ENCODE results near the gene CACNA1B.

CACNA1B gene

DNA sequence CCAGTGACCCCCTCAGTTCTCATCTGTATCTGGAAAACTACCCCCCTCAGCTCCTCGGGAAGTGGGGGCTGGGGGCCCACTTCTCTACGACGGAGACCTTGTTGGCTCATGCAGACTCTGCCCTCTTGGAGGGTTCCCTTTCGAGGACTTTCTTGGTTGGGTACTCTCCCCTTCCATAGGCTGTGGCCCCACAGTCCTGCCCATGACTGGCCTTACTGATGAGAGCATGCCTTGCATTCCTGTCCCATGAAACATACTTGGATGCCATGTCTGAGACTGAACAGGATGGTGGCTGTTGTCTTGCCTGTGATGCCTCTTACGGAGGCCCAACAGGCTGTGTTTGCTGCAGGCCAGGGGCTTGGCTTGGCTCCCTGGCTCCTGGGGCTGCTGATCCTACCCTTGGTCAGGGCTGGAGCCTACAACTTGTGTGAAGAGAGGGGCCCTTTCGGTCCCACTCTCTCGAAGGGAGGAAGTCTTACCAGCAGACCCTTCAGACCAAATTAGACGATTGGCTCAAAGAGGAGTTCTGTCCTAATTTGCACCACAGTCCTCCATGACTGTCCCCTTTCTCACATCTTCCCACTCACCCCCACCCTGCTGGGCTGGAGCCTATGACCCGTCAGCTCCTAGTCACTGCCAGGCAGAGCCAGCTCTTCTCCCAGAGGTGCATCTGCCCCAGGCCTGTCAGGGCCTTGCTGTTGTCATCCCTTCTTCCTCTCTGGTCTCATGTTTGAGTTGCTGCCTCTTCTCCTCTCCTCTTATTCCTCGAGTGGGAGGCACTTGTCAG lies 109.9 kb downstream of the CACNA1B start:
- no peaks in the 10 kb centered on the region for H3K4me1 ChIP-seq (ENCODE audit: insufficient read depth, low read length)
- no peaks in the 10 kb centered on the region; the same call in 1 of the 2 replicates for H4K20me1 ChIP-seq (ENCODE audit: insufficient read depth, low read length)
- no peaks in the 10 kb centered on the region for H3K36me3 ChIP-seq (ENCODE audit: insufficient read depth, low read length)
- TF ChIP-seq, protein P1, sequence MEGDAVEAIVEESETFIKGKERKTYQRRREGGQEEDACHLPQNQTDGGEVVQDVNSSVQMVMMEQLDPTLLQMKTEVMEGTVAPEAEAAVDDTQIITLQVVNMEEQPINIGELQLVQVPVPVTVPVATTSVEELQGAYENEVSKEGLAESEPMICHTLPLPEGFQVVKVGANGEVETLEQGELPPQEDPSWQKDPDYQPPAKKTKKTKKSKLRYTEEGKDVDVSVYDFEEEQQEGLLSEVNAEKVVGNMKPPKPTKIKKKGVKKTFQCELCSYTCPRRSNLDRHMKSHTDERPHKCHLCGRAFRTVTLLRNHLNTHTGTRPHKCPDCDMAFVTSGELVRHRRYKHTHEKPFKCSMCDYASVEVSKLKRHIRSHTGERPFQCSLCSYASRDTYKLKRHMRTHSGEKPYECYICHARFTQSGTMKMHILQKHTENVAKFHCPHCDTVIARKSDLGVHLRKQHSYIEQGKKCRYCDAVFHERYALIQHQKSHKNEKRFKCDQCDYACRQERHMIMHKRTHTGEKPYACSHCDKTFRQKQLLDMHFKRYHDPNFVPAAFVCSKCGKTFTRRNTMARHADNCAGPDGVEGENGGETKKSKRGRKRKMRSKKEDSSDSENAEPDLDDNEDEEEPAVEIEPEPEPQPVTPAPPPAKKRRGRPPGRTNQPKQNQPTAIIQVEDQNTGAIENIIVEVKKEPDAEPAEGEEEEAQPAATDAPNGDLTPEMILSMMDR (IDR thresholded peaks at IDR 0.05; ENCODE audit: borderline replicate concordance, extremely low read depth, low read length, poor library complexity, severe bottlenecking): no peak
- no peak for TF ChIP-seq EZH2 (IDR thresholded peaks at IDR 0.05; ENCODE audit: borderline replicate concordance, low read depth, low read length, severe bottlenecking)
- no peak overlapping the region for H3K4me2 ChIP-seq (ENCODE audit: insufficient read depth, low read length)
- H3K9me3 ChIP-seq (ENCODE audit: insufficient read depth, low read length, severe bottlenecking): no peaks in the 10 kb centered on the region
- H3K79me2 ChIP-seq (ENCODE audit: insufficient read depth, low read length): no peaks in the 10 kb centered on the region
- H3K27me3 ChIP-seq (ENCODE audit: insufficient read depth, low read length, poor library complexity): no peaks in the 10 kb centered on the region
- ATAC-seq (ENCODE audit: insufficient read depth, low read depth) (no peak), DNase-seq (no peak)
- no peak overlapping the region for H3K9ac ChIP-seq (ENCODE audit: low read depth, low read length)
- H2AFZ ChIP-seq (ENCODE audit: low read depth, low read length): no peak overlapping the region
- no peak overlapping the region for H3K27ac ChIP-seq (ENCODE audit: low read length)
- no peak overlapping the region for H3K4me3 ChIP-seq (ENCODE audit: low read depth in 1 of 2, low read length in 2 of 2)

DNA sequence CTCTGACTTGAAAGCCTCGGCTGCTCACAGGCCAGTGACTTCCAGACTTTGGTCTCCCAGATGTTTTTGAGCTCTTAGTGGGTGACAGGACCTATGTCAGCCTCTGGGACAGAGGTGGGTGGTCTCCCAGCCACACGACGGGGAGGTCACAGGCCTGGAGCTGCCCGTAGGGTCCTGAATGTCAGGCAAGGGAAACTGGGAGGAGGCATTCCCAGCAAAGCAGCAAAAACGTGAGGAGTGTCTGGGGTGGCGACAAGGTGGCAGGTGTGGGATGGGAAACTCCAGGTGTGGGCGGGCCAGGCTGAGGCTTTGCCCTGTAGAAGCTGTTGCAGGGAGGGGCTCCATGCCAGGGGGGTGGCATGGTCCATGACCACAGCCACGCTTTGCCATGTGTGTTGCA lies 110.5 kb downstream of the CACNA1B start:
- TF ChIP-seq, protein P1 (IDR thresholded peaks at IDR 0.05; ENCODE audit: borderline replicate concordance, extremely low read depth, low read length, poor library complexity, severe bottlenecking): no peak
- no peak for TF ChIP-seq EZH2 (IDR thresholded peaks at IDR 0.05; ENCODE audit: borderline replicate concordance, low read depth, low read length, severe bottlenecking)
- H3K79me2 ChIP-seq (ENCODE audit: insufficient read depth, low read length): no peaks in the 10 kb centered on the region
- H4K20me1 ChIP-seq (ENCODE audit: insufficient read depth, low read length): no peaks in the 10 kb centered on the region; the same call in 1 of the 2 replicates
- DNase-seq: no peak
- no peak overlapping the region for H2AFZ ChIP-seq (ENCODE audit: low read depth, low read length)
- H3K9me3 ChIP-seq (ENCODE audit: insufficient read depth, low read length, severe bottlenecking): no peaks in the 10 kb centered on the region
- H3K4me2 ChIP-seq (ENCODE audit: insufficient read depth, low read length): no peak overlapping the region
- no peaks in the 10 kb centered on the region for H3K27me3 ChIP-seq (ENCODE audit: insufficient read depth, low read length, poor library complexity)
- no peaks in the 10 kb centered on the region for H3K4me1 ChIP-seq (ENCODE audit: insufficient read depth, low read length)
- no peaks in the 10 kb centered on the region for H3K36me3 ChIP-seq (ENCODE audit: insufficient read depth, low read length)
- H3K4me3 ChIP-seq (ENCODE audit: low read depth in 1 of 2, low read length in 2 of 2): no peak overlapping the region
- no peak overlapping the region for H3K27ac ChIP-seq (ENCODE audit: low read length)
- H3K9ac ChIP-seq (ENCODE audit: low read depth, low read length): no peak overlapping the region
- ATAC-seq (ENCODE audit: insufficient read depth, low read depth): no peak

DNA sequence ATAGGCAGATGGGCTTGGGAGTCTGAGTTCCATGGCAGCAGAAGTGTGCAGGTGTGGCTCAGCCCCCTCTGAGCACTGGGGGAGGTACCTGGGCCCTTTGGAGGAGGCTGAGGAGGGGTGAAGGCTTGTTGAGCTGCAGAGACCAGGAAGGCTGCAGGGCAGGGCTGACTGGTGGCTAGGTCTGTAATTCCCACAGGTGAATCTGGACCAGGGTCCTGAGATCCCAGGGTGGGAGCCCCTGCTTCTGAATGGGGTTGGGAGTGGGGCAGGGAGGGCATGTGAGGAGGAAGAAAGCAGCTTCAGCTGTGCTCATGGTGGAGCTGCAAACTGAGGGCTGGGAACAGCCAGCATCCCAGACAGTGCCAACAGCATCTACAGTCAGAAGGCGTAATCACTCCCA lies 111.1 kb downstream of the CACNA1B start:
- Histone ChIP-seq H3K4me2 (ENCODE audit: insufficient read depth, low read length) (no peak overlapping the region), H2AFZ (ENCODE audit: low read depth, low read length) (no peak overlapping the region), H3K9me3 (ENCODE audit: insufficient read depth, low read length, severe bottlenecking) (no peaks in the 10 kb centered on the region), H3K4me1 (ENCODE audit: insufficient read depth, low read length) (no peaks in the 10 kb centered on the region), H3K9ac (ENCODE audit: low read depth, low read length) (no peak overlapping the region), H3K36me3 (ENCODE audit: insufficient read depth, low read length) (no peaks in the 10 kb centered on the region), H3K27ac (ENCODE audit: low read length) (no peak overlapping the region), H3K79me2 (ENCODE audit: insufficient read depth, low read length) (no peaks in the 10 kb centered on the region), H3K4me3 (ENCODE audit: low read depth in 1 of 2, low read length in 2 of 2) (no peak overlapping the region), H3K27me3 (ENCODE audit: insufficient read depth, low read length, poor library complexity) (no peaks in the 10 kb centered on the region), H4K20me1 (ENCODE audit: insufficient read depth, low read length) (no peaks in the 10 kb centered on the region; the same call in 1 of the 2 replicates)
- TF ChIP-seq, protein P1 (IDR thresholded peaks at IDR 0.05; ENCODE audit: borderline replicate concordance, extremely low read depth, low read length, poor library complexity, severe bottlenecking): no peak
- 0 out of 3 replicates have a peak, but pooled peaks have one; percentile 14 for ATAC-seq (ENCODE audit: insufficient read depth, low read depth)
- DNase-seq: no peak
